GM21825 (cell line): ENCODE data around the gene MYH7.
"Not testable (repeated sequence)": the region's sequence is repeated elsewhere in the genome, so short reads cannot be mapped to it uniquely, and the experiment has no call there.

Experiments used
- ATAC-seq: cut with Tn5 transposase; IDR thresholded peaks from one replicate; pipeline ENCODE4 v1.9.1; 2021; ENCODE audit warnings: mild to moderate bottlenecking, moderate library complexity; ENCODE audit not compliant: unreplicated experiment

The MYH7 gene

DNA sequence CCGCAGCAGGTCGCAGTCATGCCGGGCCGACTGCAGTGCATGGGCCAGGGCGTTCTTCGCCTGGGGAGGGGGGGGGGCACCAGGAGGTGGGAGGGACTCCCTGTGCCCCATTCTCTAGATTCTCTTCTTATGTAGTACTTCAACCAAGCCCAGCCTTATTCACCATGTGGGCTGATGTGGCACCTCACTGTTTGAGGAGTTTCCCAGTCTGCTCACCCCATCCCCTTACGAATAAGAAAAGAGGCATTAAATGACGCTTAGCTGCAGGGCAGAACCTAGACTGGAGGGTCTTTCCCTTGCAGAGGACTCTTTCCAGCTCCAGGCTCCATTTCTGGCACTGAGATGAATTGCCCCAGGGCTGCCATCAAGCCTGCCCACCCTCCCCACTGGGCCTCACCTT, 46.5 kb downstream of the MYH7 start:
- ATAC-seq: no peak

DNA sequence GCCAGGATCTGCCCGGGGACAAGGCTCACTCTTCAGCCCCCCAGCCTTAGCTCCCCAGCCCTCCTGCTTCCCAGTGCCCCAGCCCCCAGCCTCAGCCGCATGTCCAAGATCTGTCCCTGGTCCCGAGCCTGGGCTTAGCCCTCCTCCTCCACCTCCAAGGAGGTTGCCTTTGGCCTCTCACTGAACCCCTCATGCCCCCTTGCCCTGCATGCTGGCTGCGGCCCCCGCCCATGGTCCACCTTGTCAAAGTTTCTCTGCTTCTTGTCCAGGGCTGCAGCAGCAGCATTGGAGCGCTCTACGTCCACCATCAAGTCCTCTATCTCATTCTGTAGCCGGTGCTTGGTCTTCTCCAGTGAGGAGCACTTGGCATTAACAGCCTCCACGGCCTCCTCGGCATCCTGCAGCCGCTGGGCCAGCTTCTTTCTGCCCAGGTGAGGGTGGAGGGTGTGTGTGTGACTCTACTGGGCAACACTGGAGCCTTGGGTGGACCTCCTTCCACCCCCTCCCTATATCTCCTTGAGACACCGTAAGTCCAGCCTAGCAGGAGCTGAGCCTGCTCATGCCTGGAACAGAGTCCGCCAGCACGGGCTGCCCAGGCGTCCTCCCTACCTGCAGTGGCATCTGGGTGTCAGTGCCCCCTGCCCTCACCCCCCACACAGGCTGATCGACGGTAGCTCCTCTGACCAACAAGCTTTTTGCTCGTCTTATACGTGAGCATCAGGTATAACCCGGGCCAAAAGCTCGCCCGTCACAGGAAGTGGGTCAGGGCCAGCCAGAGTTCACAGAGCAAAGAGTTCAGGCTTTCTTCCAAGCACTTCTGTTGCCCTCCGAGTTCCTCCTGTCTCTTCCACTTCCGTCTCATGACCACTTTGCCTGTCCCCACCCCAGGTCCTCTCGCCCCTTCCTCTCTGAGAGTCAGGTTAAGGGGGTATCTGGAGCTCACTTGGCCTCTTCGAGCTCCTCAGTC, 47.3 kb downstream of the MYH7 start:
- ATAC-seq: no peak

DNA sequence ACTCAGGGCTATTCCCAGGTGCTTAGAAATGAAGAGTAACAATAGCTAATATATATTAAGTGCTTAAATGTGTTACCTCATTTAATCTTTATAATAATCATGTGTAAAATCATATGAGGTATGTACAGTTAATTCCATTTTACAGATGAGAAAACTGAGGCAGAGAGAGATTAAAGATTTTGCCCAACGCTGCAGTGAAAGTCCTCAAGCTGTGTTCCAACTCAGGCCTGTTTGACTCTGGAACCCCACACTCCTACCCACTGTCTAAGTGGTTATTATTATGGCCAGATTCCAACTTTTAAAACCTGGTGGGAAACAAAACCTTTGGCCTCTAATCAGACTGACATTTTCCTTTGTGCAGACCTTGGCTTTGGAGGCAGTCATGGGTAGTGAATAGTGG, 48.5 kb downstream of the MYH7 start:
- ATAC-seq: no peak

DNA sequence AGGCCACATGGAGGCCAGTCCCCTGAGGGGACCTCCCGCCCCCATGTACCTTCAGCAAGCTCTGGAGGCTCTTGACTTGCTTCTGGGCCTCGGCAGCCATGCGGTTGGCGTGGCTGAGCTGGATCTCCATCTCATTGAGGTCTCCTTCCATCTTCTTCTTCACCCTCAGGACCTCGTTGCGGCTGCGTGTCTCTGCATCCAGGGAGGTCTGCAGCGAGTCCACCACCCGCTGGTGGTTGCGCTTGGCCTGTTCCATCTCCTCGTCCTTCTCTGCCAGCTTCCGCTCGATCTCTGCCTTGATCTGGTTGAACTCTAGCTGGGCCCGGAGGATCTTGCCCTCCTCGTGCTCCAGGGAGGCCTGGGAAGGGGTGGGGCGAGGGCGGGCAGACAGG, 49.2 kb downstream of the MYH7 start:
- ATAC-seq: not testable (repeated sequence)

DNA sequence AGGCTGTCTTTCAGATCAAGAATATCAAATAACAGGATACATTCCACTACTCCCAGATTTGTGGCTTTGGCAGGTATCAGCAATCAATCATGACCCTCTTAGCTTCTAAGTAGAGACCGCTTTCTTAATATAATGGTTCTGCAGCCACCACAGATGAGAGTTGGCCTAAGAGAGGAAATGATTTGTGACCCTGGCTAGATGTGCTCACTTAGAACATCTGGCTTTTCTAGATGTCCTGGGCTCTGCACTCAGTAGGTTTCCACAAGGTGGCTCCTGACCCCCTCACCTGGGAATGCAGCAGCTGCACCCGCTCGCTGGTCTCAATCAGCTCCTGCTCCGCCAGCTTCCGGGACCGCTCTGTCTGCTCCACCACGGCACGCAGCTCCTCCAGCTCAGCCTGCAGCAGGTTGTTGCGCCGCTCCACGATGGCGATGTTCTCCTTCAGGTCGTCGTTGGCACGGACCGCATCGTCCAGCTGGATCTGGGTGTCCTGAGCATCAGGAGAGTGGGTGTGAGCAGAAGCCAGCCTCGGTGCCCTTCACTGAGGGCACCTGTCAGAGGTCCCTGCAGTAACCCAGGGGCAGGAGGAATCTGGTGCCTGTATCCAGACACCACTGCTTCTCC, 49.7 kb downstream of the MYH7 start:
- ATAC-seq: no peak

DNA sequence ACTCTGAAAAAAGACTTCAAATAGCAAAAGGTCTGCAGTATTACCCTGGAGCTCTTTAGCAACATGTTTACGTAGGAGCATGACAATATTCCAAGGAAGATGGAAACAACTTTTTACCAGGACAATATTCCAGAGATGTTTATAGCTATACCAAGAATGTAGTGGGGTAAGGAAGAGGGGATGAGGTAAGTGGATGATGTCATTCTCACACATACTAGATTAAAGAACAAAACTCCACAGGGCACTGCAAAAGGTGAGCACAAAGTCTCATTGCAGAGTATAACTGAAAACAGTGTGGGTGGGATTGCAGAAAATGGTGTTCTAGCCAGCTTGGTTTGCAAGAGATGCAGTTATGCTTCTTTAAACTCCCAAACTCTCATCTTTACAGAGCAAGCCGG, 50.2 kb downstream of the MYH7 start:
- no peak for ATAC-seq

DNA sequence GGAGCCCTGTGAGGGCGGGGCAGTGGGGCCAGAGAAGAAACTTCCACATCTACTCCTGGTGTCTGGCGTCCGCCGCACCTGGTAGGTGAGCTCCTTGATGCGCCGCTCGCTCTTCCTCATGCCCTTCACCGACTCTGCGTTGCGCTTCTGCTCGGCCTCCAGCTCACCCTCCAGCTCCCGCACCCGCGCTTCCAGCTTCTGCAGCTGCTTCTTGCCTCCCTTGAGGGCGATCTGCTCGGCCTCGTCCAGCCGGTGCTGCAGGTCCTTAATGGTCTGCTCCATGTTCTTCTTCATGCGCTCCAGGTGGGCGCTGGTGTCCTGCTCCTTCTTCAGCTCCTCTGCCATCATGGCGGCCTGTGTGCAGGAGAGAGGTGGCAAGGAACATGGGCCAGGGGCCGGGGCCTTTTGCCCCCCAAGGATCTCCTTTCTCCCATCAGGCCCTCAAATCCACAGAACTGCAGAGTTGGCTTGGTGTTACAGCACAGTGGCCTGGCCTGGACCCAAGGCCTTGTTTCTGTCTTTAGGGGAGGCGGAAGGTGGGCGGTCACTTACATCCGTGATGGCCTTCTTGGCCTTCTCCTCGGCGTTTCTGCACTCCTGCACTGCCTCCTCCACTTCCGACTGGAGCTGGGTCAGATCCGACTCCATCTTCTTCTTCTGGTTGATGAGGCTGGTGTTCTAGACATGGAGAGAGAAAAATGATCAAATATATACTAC, 50.9 kb downstream of the MYH7 start:
- ATAC-seq: no peak

DNA sequence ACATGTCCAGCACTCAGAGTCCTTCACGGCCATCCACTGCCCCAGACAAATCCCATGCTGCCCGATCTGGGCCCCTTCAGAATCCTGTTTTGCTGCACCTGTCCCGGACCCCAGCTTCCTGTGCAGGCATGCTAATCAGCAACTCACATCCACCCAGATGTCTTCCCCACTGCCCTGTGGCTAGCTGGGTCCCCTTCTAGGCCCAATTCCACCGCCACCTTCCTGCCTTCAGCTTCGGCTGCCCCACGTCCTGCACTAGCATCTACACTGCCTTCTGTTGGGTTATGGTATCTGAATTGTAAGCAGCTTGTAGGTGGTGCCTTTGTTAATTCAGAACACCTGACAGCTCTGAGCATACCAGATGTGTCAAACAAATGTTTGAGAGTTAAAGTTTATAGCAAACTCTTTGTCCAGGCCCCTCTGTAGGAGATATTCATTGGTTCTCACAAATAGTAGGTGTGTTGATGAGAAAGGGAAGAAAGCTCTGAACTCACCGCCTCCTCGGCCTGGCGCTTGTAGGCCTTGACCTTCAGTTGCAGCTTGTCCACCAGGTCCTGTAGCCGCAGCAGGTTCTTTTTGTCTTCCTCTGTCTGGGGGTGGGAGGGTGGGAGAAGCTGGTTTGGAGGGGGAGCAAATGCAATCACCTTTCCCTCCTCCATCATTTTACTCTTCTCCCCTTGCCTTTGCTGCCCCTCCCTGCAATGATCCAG, 52.6 kb downstream of the MYH7 start:
- no peak for ATAC-seq

DNA sequence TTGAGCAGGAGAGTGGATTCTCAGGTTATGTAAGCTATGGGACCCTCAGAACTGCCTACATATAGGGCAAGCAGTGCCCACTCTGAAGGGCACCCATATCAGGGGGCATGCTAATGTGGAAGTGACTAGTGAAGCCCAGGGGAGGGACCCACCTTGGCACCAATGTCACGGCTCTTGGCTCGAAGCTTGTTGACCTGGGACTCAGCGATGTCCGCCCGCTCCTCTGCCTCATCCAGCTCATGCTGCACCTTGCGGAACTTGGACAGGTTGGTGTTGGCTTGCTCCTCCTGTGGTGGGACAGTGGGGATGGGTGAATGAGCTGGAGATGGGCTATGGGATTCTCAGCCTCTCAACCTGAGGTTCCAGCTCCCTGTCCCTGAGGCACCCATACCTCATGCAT, 53.2 kb downstream of the MYH7 start:
- ATAC-seq: no peak

DNA sequence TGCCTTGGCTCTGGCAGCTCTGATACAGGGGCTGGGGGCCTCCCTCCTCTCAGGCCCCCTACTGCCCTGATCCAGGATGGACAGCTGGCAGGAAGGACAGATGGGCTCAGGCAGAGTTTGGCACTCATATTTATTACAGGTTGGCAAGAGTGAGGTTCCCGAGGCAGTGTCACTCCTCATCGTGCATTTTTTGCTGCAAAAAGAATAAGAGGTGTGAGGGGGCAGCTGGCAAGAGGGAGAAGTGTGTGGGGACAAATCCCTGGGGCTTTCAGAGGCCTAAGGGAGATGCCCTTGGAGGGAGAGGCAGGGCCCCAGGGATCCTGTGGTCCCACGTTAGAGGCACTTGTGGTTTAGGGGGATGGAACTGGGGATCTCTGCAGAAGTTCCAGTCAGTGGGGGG, 53.6 kb downstream of the MYH7 start:
- ATAC-seq: no peak

DNA sequence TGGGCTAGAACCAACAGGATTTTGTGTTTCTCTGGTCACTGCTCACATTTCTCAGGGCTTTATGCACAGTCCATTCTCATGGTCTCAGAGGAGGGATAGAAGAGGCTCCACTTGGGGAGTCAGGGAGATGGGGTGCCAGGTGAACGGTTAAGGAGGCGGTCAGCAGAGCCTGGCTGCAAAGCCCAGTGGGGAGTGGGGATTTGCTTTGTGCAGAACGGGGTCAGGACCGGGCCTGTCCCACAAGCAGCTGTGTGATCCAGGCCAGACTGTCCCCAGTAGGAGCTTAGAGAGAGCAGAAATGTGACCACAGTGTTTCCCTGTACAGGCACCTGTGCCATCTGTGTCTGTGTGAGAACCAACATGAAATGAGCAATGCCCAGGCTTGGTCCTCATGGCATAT, 54.5 kb downstream of the MYH7 start:
- no peak for ATAC-seq

DNA sequence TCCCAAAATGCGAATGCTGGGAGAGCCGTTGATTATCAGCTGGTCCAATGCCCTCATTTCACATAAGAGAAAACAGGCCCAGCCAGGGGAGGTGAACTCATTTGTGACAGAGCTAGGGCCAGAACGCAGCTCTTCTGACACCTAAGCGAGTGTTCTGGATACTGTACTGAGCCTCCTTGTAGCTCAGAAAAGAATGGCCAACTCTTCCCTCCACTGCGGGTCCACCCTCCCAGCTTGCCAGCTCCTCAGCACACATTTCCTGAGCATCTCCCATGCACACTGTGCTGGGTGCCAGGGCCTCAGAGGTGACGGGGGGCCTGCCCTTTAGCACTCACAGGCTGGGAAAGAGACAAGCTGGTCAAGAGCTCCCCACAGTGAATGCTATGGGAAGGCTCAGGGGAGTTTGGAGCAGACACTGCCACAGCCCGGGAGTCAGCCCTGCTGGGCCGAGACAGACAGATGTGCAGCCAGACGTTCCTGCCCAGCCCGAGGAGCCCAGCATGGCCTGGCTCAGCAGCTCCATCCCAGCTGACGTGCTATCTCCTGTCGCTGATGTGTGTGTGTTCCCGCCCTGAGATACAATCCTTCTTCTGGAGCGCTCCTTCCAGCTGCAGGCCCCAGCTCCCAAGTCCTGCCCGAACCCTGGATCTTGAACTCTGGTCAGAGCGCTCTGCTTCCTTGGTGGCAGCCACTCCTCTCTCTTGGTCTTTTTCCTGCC, 55.1 kb downstream of the MYH7 start:
- ATAC-seq: no peak

DNA sequence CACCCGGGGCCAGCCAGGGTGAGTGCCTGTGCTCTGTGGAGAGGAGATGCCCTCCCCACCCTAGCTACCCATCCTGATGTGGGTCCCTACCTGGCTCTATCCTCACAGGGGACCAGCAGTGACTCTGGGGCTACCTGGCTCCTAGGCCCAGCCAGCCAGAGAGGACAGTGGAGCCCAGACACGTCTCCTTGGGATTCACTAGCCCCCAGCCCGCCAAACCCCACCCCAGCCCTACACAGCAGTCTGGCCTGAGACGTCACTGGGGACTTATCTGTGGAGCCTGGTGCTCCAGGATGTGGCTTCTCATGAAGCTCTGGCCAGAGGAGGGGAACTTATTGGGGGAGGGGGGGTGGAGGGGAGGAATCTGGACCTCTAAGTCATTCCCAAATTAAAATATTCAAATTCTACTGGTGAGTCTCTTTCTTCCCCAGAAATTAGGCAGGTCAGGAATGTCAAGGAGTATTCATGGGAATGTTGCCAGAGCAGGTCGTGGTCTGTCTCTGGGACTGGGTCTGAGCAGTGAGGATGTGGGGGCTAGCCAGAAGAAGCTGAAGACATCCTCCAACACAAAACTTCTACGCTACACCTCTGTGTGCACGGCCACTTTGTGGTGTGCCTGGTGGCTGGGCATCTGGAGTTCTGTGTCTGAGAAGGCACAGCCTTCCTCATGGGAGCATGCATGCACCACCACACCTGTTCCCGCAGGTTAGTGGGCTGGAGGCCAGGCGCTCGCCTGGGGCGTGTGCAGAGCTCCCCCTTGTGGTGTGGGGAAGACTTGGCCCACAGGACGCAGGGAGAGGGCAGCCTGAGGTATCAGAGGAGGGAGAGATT, 55.9 kb downstream of the MYH7 start:
- ATAC-seq: no peak

DNA sequence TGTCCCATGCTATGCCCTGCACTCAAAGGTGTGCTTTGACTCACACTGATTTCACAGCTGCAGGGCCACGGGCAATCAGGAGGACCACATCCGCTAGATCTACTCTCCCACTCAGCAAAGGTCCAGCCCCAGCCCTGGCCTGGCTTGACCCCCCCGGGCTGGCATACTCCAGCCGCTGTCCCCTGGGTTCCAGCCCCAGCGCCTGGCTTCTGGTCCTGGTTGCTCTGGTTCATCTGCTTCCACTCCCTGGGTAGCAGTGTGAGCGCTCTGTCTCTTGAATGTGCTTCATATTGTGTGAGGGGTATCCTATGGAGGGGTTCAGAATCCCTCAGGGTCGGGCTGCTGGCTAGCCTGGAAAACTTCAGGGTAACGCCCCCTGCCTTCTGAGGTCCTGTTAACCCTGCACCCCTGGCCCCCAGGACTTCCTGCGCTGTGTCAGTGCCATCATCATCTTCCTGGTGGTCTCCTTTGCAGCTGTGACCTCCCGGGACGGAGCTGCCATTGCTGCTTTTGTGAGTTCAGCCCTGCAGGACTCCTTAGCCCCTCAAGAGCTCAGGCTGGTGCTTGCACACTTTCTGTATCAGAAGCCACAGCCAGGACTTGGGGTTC, 56.7 kb downstream of the MYH7 start:
- no peak for ATAC-seq

DNA sequence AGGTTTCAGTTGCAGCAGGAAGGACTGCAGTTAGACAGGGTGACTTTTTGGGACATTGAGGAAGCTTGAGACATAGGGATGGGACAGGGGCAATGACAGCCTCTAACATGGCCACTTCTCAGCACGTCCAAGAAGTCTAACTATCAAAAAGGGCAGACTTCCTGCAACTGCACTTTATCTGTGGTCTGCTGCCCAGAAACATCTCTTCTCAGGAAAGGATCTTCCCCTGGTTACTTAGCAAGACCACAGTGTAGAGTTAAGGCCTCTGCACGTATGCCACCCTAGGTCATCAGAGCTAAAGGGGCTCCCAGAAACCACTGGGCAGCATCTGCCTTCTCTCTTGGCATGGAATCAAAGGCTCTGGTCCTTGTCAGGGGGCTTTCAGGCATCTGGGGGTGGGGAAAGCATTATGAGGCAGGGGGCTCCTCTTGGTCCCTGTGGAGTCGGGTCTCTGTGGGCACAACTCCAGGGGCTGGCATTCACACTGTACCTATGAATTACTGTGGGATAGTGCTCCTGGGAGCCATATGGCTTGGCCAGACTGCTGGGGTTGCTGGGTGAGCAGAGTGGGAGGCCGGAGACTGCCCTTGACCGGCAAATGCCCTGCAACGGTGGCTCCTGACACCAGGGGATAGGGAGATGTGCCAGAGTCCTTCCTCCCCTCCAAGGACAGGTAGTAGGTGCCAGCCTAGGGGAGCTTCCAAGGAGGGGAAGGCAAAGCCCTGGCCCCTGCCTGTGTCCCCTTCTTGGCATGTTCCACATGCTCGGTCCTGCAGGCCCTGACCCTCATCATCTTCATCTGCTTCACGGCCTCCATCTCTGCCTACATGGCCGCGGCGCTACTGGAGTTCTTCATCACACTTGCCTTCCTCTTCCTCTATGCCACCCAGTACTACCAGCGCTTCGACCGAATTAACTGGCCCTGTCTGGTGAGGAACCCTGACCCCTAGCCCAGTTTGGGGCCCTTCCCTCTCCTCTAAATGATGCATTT, 57.6 kb downstream of the MYH7 start:
- no peak for ATAC-seq

DNA sequence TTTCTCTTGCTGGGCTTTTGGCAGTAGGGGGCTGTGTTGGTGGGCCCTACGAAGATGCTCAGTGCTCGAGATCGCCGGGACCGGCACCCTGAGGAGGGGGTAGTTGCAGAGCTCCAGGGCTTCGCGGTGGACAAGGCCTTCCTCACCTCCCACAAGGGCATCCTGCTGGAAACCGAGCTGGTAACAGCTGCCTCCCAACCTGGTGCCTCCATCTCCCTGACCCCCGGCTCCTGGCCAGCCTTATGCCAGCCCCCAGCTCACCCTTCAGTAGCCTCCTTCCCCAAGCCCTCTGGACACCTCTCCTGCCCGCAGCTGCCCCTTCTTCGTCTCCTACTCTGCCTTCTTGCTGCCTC, 58.3 kb downstream of the MYH7 start:
- no peak for ATAC-seq

DNA sequence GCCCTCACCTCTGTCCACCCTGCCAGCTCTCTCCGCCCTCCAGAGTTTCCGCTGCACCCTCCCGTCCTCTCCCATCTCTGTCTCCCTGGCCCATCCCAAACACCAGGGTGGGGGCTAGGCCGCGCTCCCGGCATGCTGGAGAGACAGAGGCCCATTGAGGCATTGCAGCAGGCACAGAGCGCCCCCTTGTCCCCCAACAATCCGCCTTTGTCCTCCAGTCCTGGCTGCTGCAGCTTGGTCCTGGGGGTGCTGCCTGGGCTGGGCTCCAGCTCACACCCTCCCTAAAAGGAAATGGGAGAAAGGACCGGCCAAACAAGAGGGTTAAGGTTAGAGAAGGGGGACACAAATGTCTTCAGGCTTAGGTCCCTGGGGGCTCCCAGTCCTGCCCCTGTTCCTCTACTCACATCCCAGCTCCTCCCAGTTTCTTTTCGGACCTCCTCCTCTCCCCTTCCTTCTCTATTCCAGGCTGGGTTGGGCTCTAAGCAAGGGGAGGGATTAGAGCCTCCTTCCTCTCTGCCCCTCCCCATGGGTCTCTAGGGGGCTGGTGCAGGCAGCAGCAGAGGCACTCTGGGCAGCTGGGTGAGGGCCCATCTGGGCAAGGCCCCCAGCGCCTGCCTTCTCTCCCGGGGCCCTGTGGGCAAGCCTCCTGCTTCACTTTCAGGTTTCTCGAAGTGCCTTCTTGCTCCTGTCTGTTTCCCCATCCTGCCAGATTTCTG, 58.8 kb downstream of the MYH7 start, which contains the start of gene CMTM5:
TSS of gene CMTM5 (plus strand) at position 565 of the 716 bp plus-strand sequence. CDS start 206 bp downstream, outside the sequence.
- ATAC-seq: no peak
